D721Med (cell line): ENCODE results near the gene GTF3C1.

ENCODE experiments used
- DNase-seq: peaks from one replicate; pipeline ENCODE4 v3.0.0; 2011; ENCODE audit warnings: low spot score; ENCODE audit not compliant: insufficient read length
- FAIRE-seq: peaks from 2 replicates; lab custom pipeline; 2011; peaks lifted over from hg19 to GRCh38; lab: Jason Lieb, UNC
- CTCF ChIP-seq: IDR thresholded peaks from 2 replicates; pipeline ENCODE4 v1.5.1; 2012; ENCODE audit warnings: mild to moderate bottlenecking, control low read depth; ENCODE audit not compliant: insufficient read depth; ENCODE audit errors: missing control alignments

Gene GTF3C1

GRCh38 chr16:27468941-27469531 is 80.7 kb downstream of the GTF3C1 start:
- FAIRE-seq (no peak), DNase-seq (no peak)
- TF ChIP-seq CTCF = no peak

DNA sequence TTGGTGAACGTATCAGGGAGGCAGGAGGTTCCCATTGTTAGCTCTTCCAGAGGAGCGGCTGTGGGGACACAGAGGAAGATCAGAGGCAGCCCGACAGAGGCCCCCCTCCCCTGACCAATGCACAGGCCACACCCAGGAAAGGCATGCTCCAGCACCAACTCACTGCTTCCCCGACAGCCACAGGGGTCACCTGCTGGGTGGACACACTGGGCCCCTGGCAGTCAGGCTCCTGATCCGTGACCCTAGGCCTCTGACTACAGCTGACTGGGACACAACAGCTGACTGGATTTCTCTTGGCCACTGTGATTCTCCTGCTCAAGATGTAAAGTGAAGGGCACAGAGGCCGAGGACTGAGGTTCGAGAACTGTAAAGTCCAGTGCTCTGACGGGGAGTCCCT is 84.2 kb downstream of the GTF3C1 start:
- TF ChIP-seq CTCF = no peak
- no peak for FAIRE-seq
- no peak for DNase-seq

DNA sequence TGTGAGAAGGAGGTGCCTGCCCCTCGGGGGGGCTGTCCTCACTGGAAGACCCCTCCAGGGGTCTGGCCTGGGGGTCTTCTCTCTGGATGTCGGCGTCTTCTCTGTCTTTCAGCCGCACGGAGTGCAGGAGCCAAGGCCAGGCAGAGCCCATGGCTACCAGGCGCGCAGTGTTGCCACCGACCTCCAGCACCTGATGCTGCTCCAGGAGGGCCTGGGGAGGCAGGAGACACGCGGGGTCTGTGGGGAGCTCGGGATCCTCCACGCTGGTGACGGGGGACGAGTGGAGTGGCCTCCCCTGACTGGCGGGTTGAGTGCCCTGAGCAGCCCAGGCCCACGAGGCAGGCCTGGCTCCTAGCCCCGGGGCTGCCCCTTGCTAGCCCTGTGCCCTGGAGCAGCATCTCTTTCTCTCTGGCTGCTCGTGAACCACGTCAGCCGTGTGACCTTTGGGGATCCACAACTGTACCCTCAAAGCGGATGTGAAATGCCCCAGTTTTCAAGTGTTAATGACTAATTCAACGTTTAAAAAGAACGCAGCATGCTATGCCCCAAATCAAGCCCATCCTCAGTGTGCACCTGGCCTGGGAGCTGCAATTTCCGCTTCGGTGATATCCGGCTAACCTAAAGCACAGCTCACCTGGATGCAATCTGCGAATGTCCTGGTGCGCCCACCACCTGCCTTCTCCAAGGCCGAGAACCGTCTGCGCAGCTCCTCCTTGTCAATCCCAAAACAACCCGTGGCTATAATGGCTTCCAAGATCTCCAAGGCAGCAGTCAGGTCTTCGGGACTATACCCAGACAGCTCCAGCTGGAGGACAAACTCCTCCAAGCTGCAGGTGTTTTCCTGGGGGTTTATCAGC is 84.9 kb downstream of the GTF3C1 start:
- no peak for FAIRE-seq
- no peak for DNase-seq
- no peak for TF ChIP-seq CTCF

GRCh38 chr16:27463741-27464591 is 85.7 kb downstream of the GTF3C1 start:
- no peak for FAIRE-seq
- no peak for DNase-seq
- no peak for TF ChIP-seq CTCF

- DNase-seq (no peak), FAIRE-seq (no peak)
- TF ChIP-seq CTCF = no peak
These were observed 86.6 kb downstream of the GTF3C1 start for GRCh38 chr16:27462846-27463682.

DNA sequence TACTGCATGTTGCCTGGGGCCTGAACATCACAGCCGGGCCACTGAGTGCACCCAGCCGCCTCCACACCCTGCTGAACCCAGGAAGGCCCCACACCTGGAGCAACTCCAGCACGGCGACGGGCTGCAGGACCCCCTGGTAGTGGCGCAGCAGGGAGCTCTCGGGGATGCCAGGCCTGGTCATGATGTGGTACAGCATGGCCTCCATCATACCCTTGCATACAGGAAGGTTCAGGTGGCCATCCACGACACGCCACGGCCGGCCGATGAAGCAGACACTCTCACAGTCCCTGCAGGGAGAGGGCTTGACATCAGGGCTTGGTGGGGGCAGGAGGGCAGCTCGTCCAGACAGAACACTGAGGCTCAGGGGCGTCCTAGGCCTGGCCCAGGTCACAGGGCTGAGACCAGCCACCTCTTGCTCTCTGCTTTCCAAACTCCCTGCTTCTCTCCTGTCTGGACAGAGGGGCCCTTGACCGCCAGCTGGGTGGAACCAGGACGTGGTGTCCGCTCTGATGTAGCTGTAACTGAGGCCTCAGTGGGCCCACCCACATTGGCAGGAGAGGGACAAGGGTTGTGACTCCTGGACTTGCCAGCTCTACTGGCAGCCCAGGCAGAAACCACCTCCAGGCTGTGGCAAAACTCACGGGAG is 87.4 kb downstream of the GTF3C1 start:
- DNase-seq = no peak
- no peak for FAIRE-seq

More for the DNA sequence above, 87.4 kb downstream of the GTF3C1 start:
- no peak for TF ChIP-seq CTCF
